OCI-LY7 (cell line): ENCODE data around the gene FANCC. TPM values are rescaled to one million over a fixed set of nuclear protein-coding genes. Genes with fewer than 3 reads are reported as not detected.

Experiments
- BruUV-seq: library from RNA; stranded (reverse); fragments of 400-500 nt; replicated peaks from 2 replicates; lab custom pipeline; 2021; lab: Mats Ljungman, UMichigan
- CTCF ChIA-PET: fragments of 300-600 bp; sonication (Branson Sonifier 250); formaldehyde crosslinking; loops from one replicate; lab custom pipeline; 2022; ENCODE audit warnings: antibody characterized with exemption; ENCODE audit not compliant: unreplicated experiment; lab: Charles Lee
- POLR2A ChIA-PET: fragments of 300-600 bp; sonication (Branson Sonifier 250); formaldehyde crosslinking; loops from one replicate; lab custom pipeline; 2022; ENCODE audit warnings: antibody characterized with exemption; lab: Charles Lee
- DNase-seq: peaks from one replicate; pipeline ENCODE4 v3.0.0-alpha.2; 2015; ENCODE audit warnings: low spot score
- H2AFZ ChIP-seq: fragments of 200-600 bp; sonication (generic), shearing (Covaris generic); 2 replicates; pipeline ENCODE4 v1.6.1; 2014; ENCODE audit warnings: mild to moderate bottlenecking, antibody characterized with exemption, low read length, moderate library complexity
- H3K27ac ChIP-seq: fragments of 200-600 bp; sonication (generic); 2 replicates; pipeline ENCODE4 v1.5.1; 2014; ENCODE audit warnings: mixed run types, low read depth, mild to moderate bottlenecking, moderate library complexity, low read length, inconsistent platforms; ENCODE audit not compliant: poor library complexity, severe bottlenecking
- H3K36me3 ChIP-seq: fragments of 200-600 bp; sonication (generic); 2 replicates; pipeline ENCODE4 v1.6.1; 2014; ENCODE audit warnings: mild to moderate bottlenecking, antibody characterized with exemption, low read length, moderate library complexity, mixed read lengths; ENCODE audit not compliant: insufficient read depth
- H3K4me1 ChIP-seq: fragments of 200-600 bp; sonication (generic); 2 replicates; pipeline ENCODE4 v1.5.1; 2014; ENCODE audit warnings: mild to moderate bottlenecking, low read length; ENCODE audit not compliant: insufficient read depth, poor library complexity, severe bottlenecking
- H3K4me2 ChIP-seq: fragments of 200-600 bp; sonication (generic); 2 replicates; pipeline ENCODE4 v1.6.1; 2014; ENCODE audit warnings: mild to moderate bottlenecking, low read length
- H3K4me3 ChIP-seq: fragments of 200-600 bp; sonication (generic); 2 replicates; pipeline ENCODE4 v1.5.1; 2014; ENCODE audit warnings: mild to moderate bottlenecking, low read depth, low read length; ENCODE audit not compliant: poor library complexity, severe bottlenecking
- H3K79me2 ChIP-seq: fragments of 200-600 bp; sonication (generic); 2 replicates; pipeline ENCODE4 v1.6.1; 2016; ENCODE audit warnings: low read depth, mild to moderate bottlenecking, low read length, moderate library complexity, mixed read lengths; ENCODE audit not compliant: insufficient read depth
- H3K9me2 ChIP-seq: fragments of 200-600 bp; sonication (generic); 2 replicates; pipeline ENCODE4 v1.6.1; 2016; ENCODE audit warnings: mild to moderate bottlenecking, low read length, mixed read lengths; ENCODE audit not compliant: insufficient read depth
- H3K9me3 ChIP-seq: fragments of 200-600 bp; sonication (generic); 2 replicates; pipeline ENCODE4 v1.6.1; 2014; ENCODE audit warnings: mild to moderate bottlenecking, mixed run types, low read length, mixed read lengths
- H4K20me1 ChIP-seq: fragments of 200-600 bp; sonication (generic); 2 replicates; pipeline ENCODE4 v1.6.1; 2014; ENCODE audit warnings: mild to moderate bottlenecking, antibody characterized with exemption, low read length, moderate library complexity, mixed read lengths; ENCODE audit not compliant: insufficient read depth
- CTCF ChIP-seq: fragments of 200-600 bp; sonication (generic); conservative IDR thresholded peaks from 2 replicates; pipeline ENCODE4 v1.5.1; 2014; ENCODE audit warnings: mild to moderate bottlenecking, antibody characterized with exemption, low read length, moderate library complexity, mixed read lengths
- EZH2phosphoT487 ChIP-seq: fragments of 200-600 bp; sonication (generic); IDR thresholded peaks from 2 replicates; pipeline ENCODE4 v1.6.1; 2018; ENCODE audit warnings: low read depth, borderline replicate concordance, mild to moderate bottlenecking, mixed run types, antibody characterized with exemption, low read length, moderate library complexity, mixed read lengths
- intact Hi-C: fragments of 100-400 bp; cut with micrococcal nuclease; formaldehyde crosslinking; loops from one replicate; pipeline ENCODE4 v1.10.0; 2022; ENCODE audit not compliant: unreplicated experiment
- total RNA-seq, 2 experiments: library from RNA; depleted of rRNA in 1 of 2; stranded (reverse); fragments of >200 nt in 1 of 2; shearing (Covaris generic) in 1 of 2; gene quantifications; 2 replicates each; pipeline ENCODE4 v1.2.3, GENCODE V29; 2014 to 2022

The FANCC gene
- total RNA-seq, 2 experiments from 2014 or later: 13.9 to 28.7 TPM

- DNase-seq: no peak
- ChIA-PET POLR2A (no interaction called here), CTCF (no interaction called here)
- intact Hi-C loops: no loop called here
- no peaks in the 10 kb centered on the region for H4K20me1 ChIP-seq
- no peak overlapping the region for H3K4me3 ChIP-seq
- H3K4me2 ChIP-seq: no peak overlapping the region
- no peaks in the 10 kb centered on the region; the same call in 1 of the 2 replicates for H3K79me2 ChIP-seq
- no peaks in the 10 kb centered on the region for H3K9me2 ChIP-seq
- no peaks in the 10 kb centered on the region for H3K36me3 ChIP-seq
- no peaks in the 10 kb centered on the region for H3K4me1 ChIP-seq
- H2AFZ ChIP-seq: no peak overlapping the region
- TF ChIP-seq EZH2phosphoT487: no peak
- no peak for TF ChIP-seq CTCF
- BruUV-seq: no TSS peak
- H3K27ac ChIP-seq: no peak overlapping the region
- no peaks in the 10 kb centered on the region for H3K9me3 ChIP-seq
These were observed 48.3 kb upstream of the FANCC start for GRCh38 chr9:95365766-95366165.

GRCh38 chr9:95363051-95363841 is 45.7 kb upstream of the FANCC start:
- Histone ChIP-seq H3K4me1 (no peaks in the 10 kb centered on the region), H3K79me2 (no peaks in the 10 kb centered on the region; the same call in 1 of the 2 replicates), H2AFZ (no peak overlapping the region), H3K9me3 (no peaks in the 10 kb centered on the region), H3K4me3 (no peak overlapping the region), H3K27ac (no peak overlapping the region), H3K4me2 (no peak overlapping the region), H3K36me3 (no peaks in the 10 kb centered on the region), H3K9me2 (no peaks in the 10 kb centered on the region), H4K20me1 (no peaks in the 10 kb centered on the region)
- BruUV-seq: no TSS peak
- intact Hi-C loops: no loop called here
- no peak for DNase-seq
- TF ChIP-seq CTCF (no peak), EZH2phosphoT487 (no peak)
- CTCF ChIA-PET: no interaction called here
- POLR2A ChIA-PET: interaction anchor here (0.5 kb wide), 1 partner anchor 210 kb away, joined by 3 read pairs; no protein-coding TSS in a partner anchor

GRCh38 chr9:95360866-95361265 is 43.4 kb upstream of the FANCC start:
- TF ChIP-seq EZH2phosphoT487 (no peak), CTCF (no peak)
- intact Hi-C loops: no loop called here
- no peaks in the 10 kb centered on the region for H3K36me3 ChIP-seq
- H3K4me1 ChIP-seq: no peaks in the 10 kb centered on the region
- no TSS peak for BruUV-seq
- no peak overlapping the region for H3K27ac ChIP-seq
- no peaks in the 10 kb centered on the region for H3K9me3 ChIP-seq
- CTCF ChIA-PET: no interaction called here
- no peaks in the 10 kb centered on the region for H4K20me1 ChIP-seq
- POLR2A ChIA-PET: interaction anchor here (0.6 kb wide), 1 partner anchor 280 kb away, joined by 3 read pairs; no protein-coding TSS in a partner anchor
- no peak overlapping the region for H3K4me2 ChIP-seq
- H3K79me2 ChIP-seq: no peaks in the 10 kb centered on the region; the same call in 1 of the 2 replicates
- H3K9me2 ChIP-seq: no peaks in the 10 kb centered on the region
- no peak for DNase-seq
- H2AFZ ChIP-seq: no peak overlapping the region
- no peak overlapping the region for H3K4me3 ChIP-seq
